H1 (cell line): ENCODE results near the gene METTL8. TPM values are rescaled to one million over a fixed set of nuclear protein-coding genes. Genes with fewer than 3 reads are reported as not detected.

Source experiments
- CTCF ChIA-PET: fragments of 300-600 bp; sonication (Branson Sonifier 250); formaldehyde crosslinking; loops from one replicate; lab custom pipeline; 2021; ENCODE audit not compliant: partially characterized antibody; lab: Charles Lee
- POLR2A ChIA-PET: fragments of 300-600 bp; sonication (Branson Sonifier 250); formaldehyde crosslinking; loops from one replicate; lab custom pipeline; 2021; ENCODE audit warnings: inconsistent platforms; ENCODE audit not compliant: partially characterized antibody; lab: Charles Lee
- DNase-seq, 2 experiments: peaks; one replicate each; pipeline versions ENCODE4 v3.0.0 to v3.0.0-alpha.2; 2010 to 2022; ENCODE audit warnings: low spot score in 2 of 2, low read depth in 1 of 2, mixed read lengths in 1 of 2
- FAIRE-seq: peaks from 2 replicates; lab custom pipeline; 2011; peaks lifted over from hg19 to GRCh38; lab: Jason Lieb, UNC
- H2AFZ ChIP-seq: 2 replicates; pipeline ENCODE4 v1.8.1; 2012; ENCODE audit warnings: low read length, inconsistent platforms
- H2AK5ac ChIP-seq: 2 replicates; pipeline ENCODE4 v1.6.1; 2013; ENCODE audit warnings: low read depth, low read length
- H2BK120ac ChIP-seq: replicated peaks from 2 replicates; pipeline ENCODE3; 2013; ENCODE audit warnings: low read depth, low read length, inconsistent platforms
- H2BK12ac ChIP-seq: 2 replicates; pipeline ENCODE4 v1.6.1; 2013; ENCODE audit warnings: low read depth, low read length
- H2BK15ac ChIP-seq: 2 replicates; pipeline ENCODE4 v1.6.1; 2013; ENCODE audit warnings: low read length
- H2BK20ac ChIP-seq: 2 replicates; pipeline ENCODE4 v1.6.1; 2013; ENCODE audit warnings: low read length
- H2BK5ac ChIP-seq: 2 replicates; pipeline ENCODE4 v1.6.1; 2013; ENCODE audit warnings: low read depth, low read length
- H3K14ac ChIP-seq: 2 replicates; pipeline ENCODE4 v1.6.1; 2013; ENCODE audit warnings: inconsistent platforms; ENCODE audit not compliant: insufficient read length
- H3K18ac ChIP-seq: 2 replicates; pipeline ENCODE4 v1.6.1; 2013; ENCODE audit warnings: low read length; ENCODE audit errors: extremely low read depth
- H3K23ac ChIP-seq: 2 replicates; pipeline ENCODE4 v1.6.1; 2013; ENCODE audit warnings: inconsistent platforms; ENCODE audit not compliant: insufficient read length
- H3K23me2 ChIP-seq: 2 replicates; pipeline ENCODE4 v1.6.1; 2013; ENCODE audit warnings: low read depth, low read length
- H3K27ac ChIP-seq: 2 replicates; pipeline ENCODE4 v1.6.1; 2011; ENCODE audit warnings: low read depth, low read length, inconsistent platforms
- H3K27me3 ChIP-seq, 4 experiments: replicated peaks in 1 of 4; 1 replicate in 1 of 4; 2 replicates in 3 of 4; pipeline versions ENCODE4 v1.6.1 to v1.8.1; 2011 to 2013; ENCODE audit warnings: low read length in 3 of 4, mild to moderate bottlenecking in 3 of 4, inconsistent platforms in 2 of 4, mixed read lengths in 2 of 4, moderate library complexity in 1 of 4; ENCODE audit not compliant: control insufficient read depth in 3 of 4, insufficient read depth in 3 of 4; ENCODE audit errors: extremely low read depth in 1 of 4
- H3K36me3 ChIP-seq, 4 experiments: 2 replicates each; pipeline versions ENCODE4 v1.6.1 to v1.8.1; 2011 to 2013; ENCODE audit warnings: mild to moderate bottlenecking in 4 of 4, low read length in 3 of 4, moderate library complexity in 2 of 4, control low read depth in 1 of 4, inconsistent platforms in 1 of 4; ENCODE audit not compliant: insufficient read depth in 4 of 4, control insufficient read depth in 2 of 4
- H3K4ac ChIP-seq: replicated peaks from 2 replicates; pipeline ENCODE3; 2013; ENCODE audit warnings: low read length, low read depth, mixed read lengths, inconsistent platforms; ENCODE audit not compliant: insufficient read length
- H3K4me1 ChIP-seq, 4 experiments: replicated peaks in 1 of 4; 1 replicate in 1 of 4; 2 replicates in 3 of 4; pipeline versions ENCODE4 v1.6.1 to v1.8.1; 2011 to 2013; ENCODE audit warnings: low read length in 3 of 4, inconsistent platforms in 2 of 4, mixed read lengths in 1 of 4; ENCODE audit not compliant: insufficient read depth in 4 of 4, control insufficient read depth in 3 of 4
- H3K4me2 ChIP-seq, 2 experiments: 2 replicates each; pipeline versions ENCODE4 v1.6.1 to v1.8.1; 2011 to 2013; ENCODE audit warnings: low read depth in 2 of 2, low read length in 2 of 2, control low read depth in 1 of 2, inconsistent platforms in 1 of 2, mild to moderate bottlenecking in 1 of 2; ENCODE audit not compliant: insufficient read depth in 1 of 2
- H3K4me3 ChIP-seq, 4 experiments: fragments of 200-600, 300-600 bp in 1 of 4; sonication (generic), shearing (Covaris generic), sonication (Bioruptor Twin) in 1 of 4; 2 replicates each; pipeline versions ENCODE4 v1.5.1 to v1.8.1; 2011 to 2016; ENCODE audit warnings: low read length in 4 of 4, low read depth in 3 of 4, control low read depth in 2 of 4, inconsistent platforms in 2 of 4, mild to moderate bottlenecking in 2 of 4, mixed read lengths in 1 of 4, moderate library complexity in 1 of 4; ENCODE audit not compliant: insufficient read depth in 2 of 4; ENCODE audit errors: extremely low read depth in 1 of 4
- H3K56ac ChIP-seq: replicated peaks from 2 replicates; pipeline ENCODE3; 2013; ENCODE audit warnings: low read depth, mild to moderate bottlenecking, mixed read lengths, low read length, inconsistent platforms; ENCODE audit not compliant: insufficient read length
- H3K79me1 ChIP-seq: 2 replicates; pipeline ENCODE4 v1.6.1; 2013; ENCODE audit warnings: low read depth, low read length, control low read depth
- H3K79me2 ChIP-seq, 2 experiments: 2 replicates each; pipeline versions ENCODE4 v1.6.1 to v1.8.1; 2012 to 2013; ENCODE audit warnings: low read length in 2 of 2, mild to moderate bottlenecking in 2 of 2, inconsistent platforms in 1 of 2; ENCODE audit not compliant: insufficient read depth in 2 of 2, control insufficient read depth in 1 of 2
- H3K9ac ChIP-seq, 4 experiments: replicated peaks in 1 of 4; 1 replicate in 1 of 4; 2 replicates in 3 of 4; pipeline versions ENCODE4 v1.6.1 to v1.8.1; 2011 to 2013; ENCODE audit warnings: low read depth in 3 of 4, low read length in 3 of 4, control low read depth in 2 of 4, mild to moderate bottlenecking in 2 of 4, moderate library complexity in 2 of 4, inconsistent platforms in 1 of 4; ENCODE audit errors: extremely low read depth in 1 of 4
- H3K9me3 ChIP-seq, 2 experiments: 2 replicates each; pipeline versions ENCODE4 v1.6.1 to v1.8.1; 2012 to 2013; ENCODE audit warnings: mild to moderate bottlenecking in 2 of 2, moderate library complexity in 2 of 2, control low read depth in 1 of 2, inconsistent platforms in 1 of 2, low read depth in 1 of 2, low read length in 1 of 2, mixed read lengths in 1 of 2; ENCODE audit not compliant: insufficient read depth in 2 of 2
- H4K20me1 ChIP-seq, 2 experiments: replicated peaks in 1 of 2; 2 replicates each; pipeline versions ENCODE3 to v1.8.1; 2011 to 2013; ENCODE audit warnings: inconsistent platforms in 2 of 2, low read length in 2 of 2, mild to moderate bottlenecking in 1 of 2; ENCODE audit not compliant: insufficient read depth in 2 of 2, control insufficient read depth in 1 of 2
- H4K5ac ChIP-seq: 2 replicates; pipeline ENCODE4 v1.6.1; 2013; ENCODE audit warnings: low read length, low read depth, mixed read lengths, inconsistent platforms; ENCODE audit not compliant: insufficient read length
- H4K8ac ChIP-seq: 2 replicates; pipeline ENCODE4 v1.8.0; 2013; ENCODE audit warnings: mild to moderate bottlenecking, moderate library complexity, low read length, inconsistent platforms; ENCODE audit not compliant: insufficient read depth; ENCODE audit errors: extremely low read depth
- H4K91ac ChIP-seq: replicated peaks from 2 replicates; pipeline ENCODE3; 2013; ENCODE audit warnings: low read length, mixed read lengths, inconsistent platforms; ENCODE audit not compliant: insufficient read length
- FOSL1 ChIP-seq: IDR thresholded peaks from 2 replicates; pipeline ENCODE4 v1.6.1; 2011; ENCODE audit warnings: mild to moderate bottlenecking, low read depth, low read length, moderate library complexity; ENCODE audit not compliant: insufficient read depth
- RAD21 ChIP-seq, 2 experiments: IDR thresholded peaks in 1 of 2; conservative IDR thresholded peaks in 1 of 2; 2 replicates each; pipeline ENCODE4 v1.6.1; 2011; ENCODE audit warnings: low read depth in 2 of 2, low read length in 2 of 2, improper control_type of control experiment in 1 of 2, inconsistent platforms in 1 of 2, mild to moderate bottlenecking in 1 of 2, moderate library complexity in 1 of 2
- SIN3A ChIP-seq, 2 experiments: IDR thresholded peaks in 1 of 2; conservative IDR thresholded peaks in 1 of 2; 2 replicates each; pipeline ENCODE4 v1.6.1; 2011 to 2012; ENCODE audit warnings: low read length in 2 of 2, improper control_type of control experiment in 1 of 2, low read depth in 1 of 2, mild to moderate bottlenecking in 1 of 2
- polyA plus RNA-seq, 7 experiments: library from polyadenylated mRNA; depleted of rRNA in 3 of 7; stranded (reverse) in 5 of 7; unstranded in 2 of 7; fragments of >200 nt in 5 of 7; fragments of 200-250 nt in 2 of 7; gene quantifications; 1 replicate in 5 of 7; 2 replicates in 1 of 7; 4 replicates in 1 of 7; pipeline versions ENCODE4 v1.2.1 to v1.2.3, GENCODE V29; 2011 to 2013; ENCODE audit warnings: missing spikeins in 2 of 7, mixed read lengths in 2 of 7
- total RNA-seq: library from RNA; stranded (reverse); fragmentation: NEBNext Ultra II Directional; extraction: Animal tissue kit (Norgen Biotek cat#: 25700); gene quantifications from 2 replicates; pipeline ENCODE4 v1.2.1, GENCODE V29; 2021
- TF ChIP-seq, protein P1 (sequence below): IDR thresholded peaks from 2 replicates; pipeline ENCODE4 v1.6.1; 2012; ENCODE audit warnings: inconsistent platforms

Gene METTL8
- total and polyA plus RNA-seq, 2 of the 8 experiments (the other 6 are each of a cell fraction or from before 2014, with no cell fraction given), result 17.6 to 79.7 TPM

GRCh38 chr2:171459498-171459897 is 25.7 kb upstream of the METTL8 start:
- no peaks in the 10 kb centered on the region for H3K27me3 ChIP-seq
- no peak for FAIRE-seq
- TF ChIP-seq, protein P1, sequence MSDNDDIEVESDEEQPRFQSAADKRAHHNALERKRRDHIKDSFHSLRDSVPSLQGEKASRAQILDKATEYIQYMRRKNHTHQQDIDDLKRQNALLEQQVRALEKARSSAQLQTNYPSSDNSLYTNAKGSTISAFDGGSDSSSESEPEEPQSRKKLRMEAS, result no peak
- TF ChIP-seq RAD21 (IDR thresholded peaks at IDR 0.05 in 1 of 2, conservative IDR thresholded peaks at IDR 0.05 in 1 of 2; ENCODE audit: low read depth in 2 of 2, low read length in 2 of 2), result no peak
- TF ChIP-seq SIN3A (conservative IDR thresholded peaks at IDR 0.05 in 1 of 2, IDR thresholded peaks at IDR 0.05 in 1 of 2; ENCODE audit: low read depth in 1 of 2, low read length in 2 of 2), result no peak
- TF ChIP-seq FOSL1, result no peak

More at GRCh38 chr2:171459498-171459897, 25.7 kb upstream of the METTL8 start:
- H3K56ac ChIP-seq, result no peak overlapping the region
- H3K14ac ChIP-seq, result no peak overlapping the region
- no peak overlapping the region for H2BK120ac ChIP-seq
- no peak overlapping the region for H2BK15ac ChIP-seq
- no peak overlapping the region for H2AK5ac ChIP-seq
- H4K20me1 ChIP-seq, result no peaks in the 10 kb centered on the region
- H3K23ac ChIP-seq, result no peak overlapping the region
- no peak overlapping the region for H2BK20ac ChIP-seq
- ChIA-PET CTCF (interaction anchor here (0.7 to 1.2 kb wide), 4 partner anchors 12 to 1468 kb away, joined by 3 to 4 read pairs (median 3); no protein-coding TSS in a partner anchor), POLR2A (no interaction called here)
- H3K9ac ChIP-seq, result no peak overlapping the region
- H3K4me2 ChIP-seq, result no peak overlapping the region
- H3K36me3 ChIP-seq, result peaks cover 0 to 32% (median 13%) of the 10 kb centered on the region in 4 experiments; a peak in 5 of 8 replicates
- no peaks in the 10 kb centered on the region for H3K4me1 ChIP-seq
- H2AFZ ChIP-seq, result no peak overlapping the region
- no peak overlapping the region for H3K27ac ChIP-seq
- H3K4me3 ChIP-seq, result no peak overlapping the region
- no peak for DNase-seq
- no peak overlapping the region for H3K4ac ChIP-seq
- H3K79me1 ChIP-seq, result peaks cover 3% of the 10 kb centered on the region
- H3K79me2 ChIP-seq, result peaks cover 0 to 6% of the 10 kb centered on the region in 2 experiments; a peak in 1 of 4 replicates
- H4K91ac ChIP-seq, result no peak overlapping the region
- H3K9me3 ChIP-seq, result no peaks in the 10 kb centered on the region
- no peak overlapping the region for H2BK5ac ChIP-seq
- H4K5ac ChIP-seq, result no peak overlapping the region
- H2BK12ac ChIP-seq, result no peak overlapping the region
- H4K8ac ChIP-seq, result no peak overlapping the region
- no peaks in the 10 kb centered on the region; the same call in 1 of the 2 replicates for H3K23me2 ChIP-seq
- H3K18ac ChIP-seq, result no peak overlapping the region
